HG03064 (cell line): ENCODE data around the gene FBXL20.
"Not testable (repeated sequence)": the region's sequence is repeated elsewhere in the genome, so short reads cannot be mapped to it uniquely, and the experiment has no call there.

ENCODE experiments used
- ATAC-seq: cut with Tn5 transposase; IDR thresholded peaks from one replicate; pipeline ENCODE4 v1.9.1; 2021; ENCODE audit warnings: low read depth; ENCODE audit not compliant: unreplicated experiment

FBXL20 gene

GRCh38 chr17:39385040-39385439, 16.4 kb downstream of the FBXL20 start:
- no peak for ATAC-seq

- no peak for ATAC-seq
These were observed 21.3 kb downstream of the FBXL20 start for GRCh38 chr17:39380144-39380543.

GRCh38 chr17:39376434-39376833, 25.0 kb downstream of the FBXL20 start:
- ATAC-seq = no peak

- not testable (repeated sequence) for ATAC-seq
These were observed 33.6 kb downstream of the FBXL20 start for GRCh38 chr17:39367805-39368204.

- no peak for ATAC-seq
These were observed 35.6 kb downstream of the FBXL20 start for GRCh38 chr17:39365872-39366271.

GRCh38 chr17:39365242-39365641, 36.2 kb downstream of the FBXL20 start:
- ATAC-seq = no peak

- ATAC-seq = no peak
These were observed 37.0 kb downstream of the FBXL20 start for GRCh38 chr17:39364236-39365025.

- ATAC-seq = no peak
These were observed 40.4 kb downstream of the FBXL20 start for GRCh38 chr17:39361064-39361463.

GRCh38 chr17:39360537-39360936, 40.9 kb downstream of the FBXL20 start:
- ATAC-seq = no peak

- no peak for ATAC-seq
These were observed 41.4 kb downstream of the FBXL20 start for GRCh38 chr17:39359994-39360393.

GRCh38 chr17:39357986-39358385, 43.4 kb downstream of the FBXL20 start:
- ATAC-seq = no peak

GRCh38 chr17:39357488-39357887, 43.9 kb downstream of the FBXL20 start:
- no peak for ATAC-seq

- ATAC-seq = no peak
These were observed 48.4 kb downstream of the FBXL20 start for GRCh38 chr17:39352986-39353385.

- ATAC-seq = no peak
These were observed 48.9 kb downstream of the FBXL20 start for GRCh38 chr17:39352511-39352910.

GRCh38 chr17:39351508-39351907, 49.9 kb downstream of the FBXL20 start:
- no peak for ATAC-seq

- no peak for ATAC-seq
These were observed 52.2 kb downstream of the FBXL20 start for GRCh38 chr17:39349246-39349645.

- not testable (repeated sequence) for ATAC-seq
These were observed 54.6 kb downstream of the FBXL20 start for GRCh38 chr17:39346863-39347262.

- ATAC-seq = no peak
These were observed 59.9 kb downstream of the FBXL20 start for GRCh38 chr17:39341541-39341940.

- ATAC-seq = no peak
These were observed 60.7 kb downstream of the FBXL20 start for GRCh38 chr17:39340731-39341130.

- ATAC-seq = no peak
These were observed 62.2 kb downstream of the FBXL20 start for GRCh38 chr17:39339272-39339671.

- not testable (repeated sequence) for ATAC-seq
These were observed 63.8 kb downstream of the FBXL20 start for GRCh38 chr17:39337649-39338048.

GRCh38 chr17:39335704-39336223, 65.7 kb downstream of the FBXL20 start:
- no peak for ATAC-seq
